Gastroesophageal sphincter (tissue), 4 donors: ENCODE data around the gene ACHE. TPM values are rescaled to one million over a fixed set of nuclear protein-coding genes. Genes with fewer than 3 reads are reported as not detected.
"Not testable (repeated sequence)": the region's sequence is repeated elsewhere in the genome, so short reads cannot be mapped to it uniquely, and the experiment has no call there.

ENCODE experiments used
- ATAC-seq: fragments of 150-250 bp; one replicate; pipeline ENCODE4 v1.9.1; 2016; ENCODE audit warnings: mild to moderate bottlenecking, moderate library complexity
- H3K27ac ChIP-seq, 4 donors: fragments of 200-600 bp; sonication (generic) in 3 of 4; 1 replicate in 3 of 4; 2 replicates in 1 of 4; pipeline ENCODE4 v1.5.1; 2016 to 2019
- H3K27me3 ChIP-seq: fragments of 200-600 bp; sonication (generic); one replicate; pipeline ENCODE4 v1.5.1; 2019
- H3K36me3 ChIP-seq, 2 donors: fragments of 200-600 bp; sonication (generic); one replicate each; pipeline ENCODE4 v1.5.1; 2019; ENCODE audit warnings: control low read depth in 1 of 2
- H3K4me1 ChIP-seq, 3 donors: fragments of 200-600 bp; sonication (generic); 1 replicate in 2 of 3; 2 replicates in 1 of 3; pipeline ENCODE4 v1.5.1; 2016 to 2019; ENCODE audit warnings: control low read depth in 2 of 3
- H3K4me3 ChIP-seq, 2 donors: fragments of 200-600 bp; sonication (generic); one replicate each; pipeline ENCODE4 v1.5.1; 2019; ENCODE audit warnings: mild to moderate bottlenecking in 1 of 2, moderate library complexity in 1 of 2
- H3K9me3 ChIP-seq, 3 donors: fragments of 200-600 bp; sonication (generic); one replicate each; pipeline ENCODE4 v1.5.1; 2017 to 2019; ENCODE audit warnings: control low read depth in 2 of 3
- EP300 ChIP-seq: sonication (generic); formaldehyde crosslinking; IDR thresholded peaks from one replicate; pipeline ENCODE4 v1.6.1; 2017; ENCODE audit warnings: antibody characterized with exemption, mild to moderate bottlenecking
- POLR2A ChIP-seq, 2 donors: fragments of 450-650 bp; IDR thresholded peaks; one replicate each; pipeline ENCODE4 v1.6.1; 2017; ENCODE audit warnings: antibody characterized with exemption in 2 of 2, mild to moderate bottlenecking in 2 of 2, moderate library complexity in 1 of 2
- POLR2AphosphoS5 ChIP-seq: sonication (generic); formaldehyde crosslinking; IDR thresholded peaks from one replicate; pipeline ENCODE4 v1.6.1; 2017; ENCODE audit warnings: antibody characterized with exemption
- WGBS, 2 donors: methylation state at CpG; one replicate each; pipeline ENCODE4 v1.1.5; 2018; ENCODE audit warnings: low coverage in 1 of 2; 5-methylcytosine and 5-hydroxymethylcytosine counted together
- total RNA-seq, 4 donors: library from RNA; depleted of rRNA; stranded (reverse); fragments of >200 nt; gene quantifications; one replicate each; pipeline ENCODE4 v1.1.0, GENCODE V29; 2016
- TF ChIP-seq, protein P1 (sequence below), 4 experiments: fragments of 200-600 bp in 2 of 4; fragments of 450-650 bp in 2 of 4; sonication (generic) in 1 of 4; IDR thresholded peaks; one replicate each; pipeline ENCODE4 v1.5.1; 2017 to 2019; ENCODE audit warnings: antibody characterized with exemption in 4 of 4, mild to moderate bottlenecking in 2 of 4, moderate library complexity in 2 of 4

The ACHE gene
- total RNA-seq, 4 donors from 2014 or later: 0.62 to 3.6 (median 1.1) TPM

DNA sequence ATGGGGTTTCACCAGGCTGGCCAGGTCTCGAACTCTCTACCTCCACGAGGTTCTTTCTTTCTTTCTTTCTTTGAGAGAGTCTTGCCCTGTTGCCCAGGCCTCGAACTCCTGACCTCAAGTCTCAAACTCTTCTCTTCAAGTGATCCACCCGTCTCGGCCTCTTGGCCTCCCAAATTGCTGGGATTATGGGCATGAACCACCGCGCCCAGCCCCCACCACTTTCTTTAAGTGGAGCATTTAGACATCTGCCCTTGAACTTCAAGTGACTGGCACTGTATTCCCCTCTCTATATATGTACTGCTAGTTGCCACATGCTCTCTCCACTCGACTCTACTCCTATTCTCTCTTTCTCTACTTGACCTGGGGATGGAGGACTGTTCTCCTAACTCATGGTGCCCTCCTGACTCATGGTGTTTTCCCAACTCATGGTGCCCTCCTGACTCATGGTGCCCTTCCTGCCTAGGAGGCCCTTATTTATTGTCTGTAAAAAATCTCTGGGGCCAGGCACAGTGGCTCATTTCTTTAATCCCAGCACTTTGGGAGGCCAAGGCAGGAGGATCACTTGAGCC is 19.3 kb upstream of the ACHE start:
- ATAC-seq: no peak
- Histone ChIP-seq H3K4me3 (no peak overlapping the region), H3K9me3 (no peaks in the 10 kb centered on the region), H3K4me1 (peaks cover 0 to 6% (median 0%) of the 10 kb centered on the region in 3 donors), H3K27me3 (peaks cover 30% of the 10 kb centered on the region), H3K36me3 (no peaks in the 10 kb centered on the region), H3K27ac (no peak overlapping the region)
- no peak for TF ChIP-seq EP300
- no peak for TF ChIP-seq POLR2A (IDR thresholded peaks at IDR 0.05)
- no peak for TF ChIP-seq POLR2AphosphoS5
- TF ChIP-seq, protein P1, sequence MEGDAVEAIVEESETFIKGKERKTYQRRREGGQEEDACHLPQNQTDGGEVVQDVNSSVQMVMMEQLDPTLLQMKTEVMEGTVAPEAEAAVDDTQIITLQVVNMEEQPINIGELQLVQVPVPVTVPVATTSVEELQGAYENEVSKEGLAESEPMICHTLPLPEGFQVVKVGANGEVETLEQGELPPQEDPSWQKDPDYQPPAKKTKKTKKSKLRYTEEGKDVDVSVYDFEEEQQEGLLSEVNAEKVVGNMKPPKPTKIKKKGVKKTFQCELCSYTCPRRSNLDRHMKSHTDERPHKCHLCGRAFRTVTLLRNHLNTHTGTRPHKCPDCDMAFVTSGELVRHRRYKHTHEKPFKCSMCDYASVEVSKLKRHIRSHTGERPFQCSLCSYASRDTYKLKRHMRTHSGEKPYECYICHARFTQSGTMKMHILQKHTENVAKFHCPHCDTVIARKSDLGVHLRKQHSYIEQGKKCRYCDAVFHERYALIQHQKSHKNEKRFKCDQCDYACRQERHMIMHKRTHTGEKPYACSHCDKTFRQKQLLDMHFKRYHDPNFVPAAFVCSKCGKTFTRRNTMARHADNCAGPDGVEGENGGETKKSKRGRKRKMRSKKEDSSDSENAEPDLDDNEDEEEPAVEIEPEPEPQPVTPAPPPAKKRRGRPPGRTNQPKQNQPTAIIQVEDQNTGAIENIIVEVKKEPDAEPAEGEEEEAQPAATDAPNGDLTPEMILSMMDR (IDR thresholded peaks at IDR 0.05): no peak
- 85 to 87% methylated on average over 4 to 8 of the region's 8 CpGs for WGBS, 2 donors

DNA sequence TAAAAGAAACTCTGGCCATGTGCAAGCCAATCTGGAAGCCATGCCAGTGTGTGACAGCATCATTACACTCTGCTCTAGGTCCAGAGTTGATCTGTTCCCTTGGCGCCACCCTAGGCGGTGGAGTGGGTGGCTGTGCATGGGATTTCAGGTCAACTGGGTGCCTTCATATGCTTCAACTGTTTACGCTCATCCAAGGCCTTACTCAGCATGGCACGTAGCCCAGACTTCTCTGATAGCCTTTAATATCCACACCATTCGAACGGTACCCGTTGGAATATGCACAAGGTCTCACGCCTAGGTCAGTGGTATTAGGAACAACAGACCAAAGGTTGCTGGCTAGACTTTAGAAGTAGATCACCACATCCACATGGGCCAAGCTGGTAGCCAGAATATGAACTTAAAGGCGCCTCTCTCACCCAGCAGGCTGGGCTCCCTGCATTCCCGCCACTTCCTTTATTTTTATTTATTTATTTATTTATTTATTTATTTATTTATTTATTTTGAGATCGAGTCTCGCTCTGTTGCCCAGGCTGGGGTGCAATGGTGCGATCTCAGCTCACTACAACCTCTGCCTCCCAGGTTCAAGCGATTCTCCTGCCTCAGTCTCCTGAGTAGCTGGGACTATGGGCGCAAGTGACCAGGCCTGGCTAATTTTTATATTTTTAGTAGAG is 18.7 kb upstream of the ACHE start:
- Histone ChIP-seq H3K4me1 (peaks cover 0 to 6% (median 0%) of the 10 kb centered on the region in 3 donors), H3K27ac (no peak overlapping the region), H3K36me3 (no peaks in the 10 kb centered on the region), H3K27me3 (peaks cover 30% of the 10 kb centered on the region), H3K4me3 (no peak overlapping the region), H3K9me3 (no peaks in the 10 kb centered on the region)
- ATAC-seq: no peak
- no peak for TF ChIP-seq POLR2A (IDR thresholded peaks at IDR 0.05)
- TF ChIP-seq, protein P1 (IDR thresholded peaks at IDR 0.05): no peak
- TF ChIP-seq POLR2AphosphoS5: no peak
- TF ChIP-seq EP300: no peak
- 80 to 84% methylated on average over 1 to 9 of the region's 15 CpGs for WGBS, 2 donors

DNA sequence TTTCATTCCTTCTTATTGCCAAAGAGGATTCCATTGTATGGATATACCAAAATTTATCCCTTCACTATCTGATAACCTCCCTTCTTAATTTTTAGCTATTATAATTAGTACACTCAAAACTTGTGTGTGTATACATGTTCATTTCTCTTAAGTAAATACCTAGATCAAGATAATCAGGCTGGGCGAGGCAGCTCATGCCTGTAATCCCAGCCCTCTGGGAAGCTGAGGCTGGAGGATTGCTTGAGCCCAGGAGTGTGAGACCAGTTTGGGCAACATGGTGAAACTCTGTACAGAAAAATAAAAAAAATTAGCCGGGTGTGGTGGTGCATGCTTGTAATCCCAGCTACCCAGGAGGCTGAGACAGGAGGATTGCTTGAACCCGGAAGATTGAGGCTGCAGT is 15.8 kb upstream of the ACHE start:
- Histone ChIP-seq H3K4me3 (no peak overlapping the region), H3K36me3 (no peaks in the 10 kb centered on the region), H3K9me3 (no peaks in the 10 kb centered on the region), H3K27ac (no peak overlapping the region), H3K27me3 (peaks cover 43% of the 10 kb centered on the region), H3K4me1 (peaks cover 0 to 5% (median 0%) of the 10 kb centered on the region in 3 donors)
- TF ChIP-seq, protein P1 (IDR thresholded peaks at IDR 0.05): no peak
- TF ChIP-seq EP300 (no peak), POLR2A (IDR thresholded peaks at IDR 0.05) (no peak), POLR2AphosphoS5 (no peak)
- WGBS, 2 donors: 67 to 100% methylated on average over 1 to 3 of the region's 3 CpGs
- no peak for ATAC-seq

DNA sequence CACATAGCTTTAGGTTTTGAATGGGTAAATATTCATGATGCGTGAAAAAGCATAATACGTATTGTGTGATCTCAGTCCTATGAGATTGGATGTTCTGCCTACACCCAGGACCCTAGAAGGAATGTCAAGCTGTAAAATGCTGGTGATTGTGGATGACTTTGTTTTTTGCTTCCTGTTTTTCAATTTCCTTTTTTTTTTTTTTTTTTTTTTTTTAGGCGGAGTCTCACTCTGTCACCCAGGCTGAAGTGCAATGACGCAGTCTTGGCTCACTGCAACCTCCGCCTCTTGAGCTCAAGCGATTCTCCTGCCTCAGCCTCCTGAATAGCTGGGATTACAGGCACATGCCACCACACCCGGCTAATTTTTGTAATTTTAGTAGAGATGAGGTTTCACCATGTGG is 14.8 kb upstream of the ACHE start:
- not testable (repeated sequence) for H3K4me3 ChIP-seq, H3K9me3 ChIP-seq, H3K27ac ChIP-seq, ATAC-seq, H3K36me3 ChIP-seq, H3K4me1 ChIP-seq
- H3K27me3 ChIP-seq: peaks cover 42% of the 10 kb centered on the region
- WGBS, 2 donors: 61 to 93% methylated on average over 2 to 5 of the region's 7 CpGs

DNA sequence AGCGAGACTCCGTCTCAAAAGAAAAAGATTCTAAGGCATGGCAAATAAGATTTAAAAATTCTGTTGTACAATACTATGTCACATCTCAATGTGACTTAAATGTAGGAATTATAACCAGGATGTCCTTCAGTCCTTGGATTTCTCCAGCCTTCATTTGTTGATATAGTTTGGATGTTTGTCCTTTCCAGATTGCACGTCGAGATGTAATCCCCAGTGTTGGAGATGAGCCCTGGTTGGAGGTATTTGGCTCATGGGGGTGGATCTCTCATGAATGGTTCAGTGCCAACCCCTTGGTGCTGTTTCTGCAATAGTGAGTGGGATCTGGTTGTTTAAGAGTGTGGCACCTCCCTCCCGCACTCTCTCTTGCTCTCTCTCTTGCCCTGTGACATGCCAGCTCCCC is 12.8 kb upstream of the ACHE start:
- H3K4me3 ChIP-seq: no peak overlapping the region
- no peaks in the 10 kb centered on the region for H3K4me1 ChIP-seq
- 93 to 94% methylated on average over 5 of the region's 5 CpGs for WGBS, 2 donors
- no peaks in the 10 kb centered on the region for H3K9me3 ChIP-seq
- no peak for TF ChIP-seq EP300
- TF ChIP-seq POLR2A (IDR thresholded peaks at IDR 0.05): no peak
- no peak for TF ChIP-seq POLR2AphosphoS5
- TF ChIP-seq, protein P1 (IDR thresholded peaks at IDR 0.05): no peak
- peaks cover 39% of the 10 kb centered on the region for H3K27me3 ChIP-seq
- ATAC-seq: no peak
- no peaks in the 10 kb centered on the region for H3K36me3 ChIP-seq
- no peak overlapping the region for H3K27ac ChIP-seq
